NK-92 (cell line): ENCODE results near the gene QRICH1.

Experiments used
- DNase-seq: peaks from one replicate; lab custom pipeline; 2025; ENCODE audit not compliant: unreplicated experiment; lab: John Stamatoyannopoulos, UW

The QRICH1 gene

DNA sequence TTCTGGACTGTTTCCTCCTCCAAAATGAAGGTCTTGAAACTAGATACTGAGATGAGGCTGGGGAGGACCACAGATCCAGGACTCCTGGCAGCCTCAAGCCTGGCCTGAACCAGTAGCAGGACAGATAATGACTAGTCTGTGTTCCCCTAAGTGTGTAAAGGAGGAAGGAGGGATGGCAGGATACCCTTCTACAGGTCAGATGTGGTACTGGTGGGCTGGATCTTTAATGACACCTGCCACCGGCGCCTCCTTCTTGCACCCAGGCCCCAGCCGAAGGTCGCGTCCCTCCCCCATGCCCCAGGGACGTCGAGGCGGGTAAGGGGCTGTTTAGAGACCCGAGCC is 26.2 kb upstream of the QRICH1 start:
- DNase-seq, result no peak

DNA sequence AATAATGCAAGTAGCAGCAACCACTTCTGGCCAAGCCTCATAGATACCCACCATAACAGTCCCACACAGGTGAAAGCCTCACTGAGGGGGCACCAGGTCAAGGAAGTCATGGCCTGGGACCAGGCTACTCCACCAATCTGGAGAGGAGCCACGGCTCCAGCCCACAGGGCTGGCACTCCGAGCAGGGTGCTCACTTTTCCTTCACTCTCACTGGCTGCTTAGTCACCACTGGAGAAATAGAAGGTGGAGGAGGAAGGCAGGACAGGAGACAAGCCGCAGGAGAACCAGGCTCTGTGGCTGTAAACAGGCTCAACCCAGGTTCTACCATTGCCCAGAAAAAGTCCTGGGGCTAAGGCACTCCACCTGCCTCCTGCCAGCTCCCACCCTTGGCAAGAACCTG is 25.6 kb upstream of the QRICH1 start:
- no peak for DNase-seq

DNA sequence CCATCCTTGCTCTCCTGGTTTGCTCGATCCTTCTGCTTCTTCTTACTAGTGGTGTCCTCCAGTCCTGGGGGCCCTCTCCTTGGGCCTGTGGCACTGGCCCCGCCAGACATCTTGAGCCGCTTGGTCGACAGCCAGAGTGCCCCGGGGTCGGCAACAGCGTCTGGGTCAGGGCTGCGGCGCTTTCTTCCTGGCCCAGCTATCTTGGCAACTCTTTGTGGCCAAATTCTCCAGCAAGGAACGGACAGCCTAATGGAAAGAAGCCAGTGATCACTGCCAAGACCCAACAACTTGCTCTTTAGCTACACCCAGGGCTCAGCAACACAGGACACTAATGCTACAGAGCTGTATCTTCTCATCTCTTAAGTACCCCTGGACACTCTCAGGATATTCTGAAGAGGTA is 25.2 kb upstream of the QRICH1 start:
- DNase-seq, result no peak

GRCh38 chr3:49112262-49112661 is 18.4 kb upstream of the QRICH1 start:
- no peak for DNase-seq

DNA sequence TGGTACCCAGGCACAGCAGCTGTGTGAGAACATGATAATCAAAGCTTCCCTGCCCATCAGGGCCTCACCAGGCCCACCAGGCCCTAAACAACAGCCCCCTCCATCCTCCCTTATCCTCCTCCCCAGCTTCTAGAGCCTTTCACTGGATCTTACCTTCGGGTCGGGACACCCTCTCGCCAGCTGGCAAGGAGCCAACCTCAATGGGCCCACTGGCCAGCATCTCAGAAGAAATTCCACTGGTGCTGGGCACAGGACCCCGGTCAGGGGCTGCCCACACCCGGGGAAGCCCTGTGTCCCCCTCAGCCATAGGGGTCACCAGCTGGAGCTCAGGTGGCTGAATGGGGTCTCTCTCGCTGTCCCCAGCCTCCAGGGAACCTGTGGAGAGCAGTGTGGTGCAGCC is 17.5 kb upstream of the QRICH1 start:
- no peak for DNase-seq

DNA sequence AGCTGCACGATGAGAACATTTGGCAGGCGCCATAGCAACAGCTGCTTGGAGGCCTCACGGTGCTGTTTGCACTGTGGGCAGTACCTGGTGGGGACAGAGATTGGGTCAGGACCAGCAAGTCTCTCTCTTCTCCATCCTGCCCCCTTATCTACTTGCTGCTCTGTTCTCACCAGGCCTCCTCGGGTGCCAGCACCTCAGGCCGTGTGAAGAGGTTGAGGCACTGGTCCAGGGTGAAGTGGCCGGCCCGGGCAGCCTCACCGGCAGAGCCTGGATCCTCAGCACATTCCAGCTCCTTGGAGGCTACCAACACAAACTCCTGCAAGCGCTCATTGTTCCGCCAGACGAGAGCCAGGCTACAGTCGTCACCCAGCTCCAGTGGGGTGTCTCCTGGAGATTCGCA is 16.9 kb upstream of the QRICH1 start:
- DNase-seq, result no peak

DNA sequence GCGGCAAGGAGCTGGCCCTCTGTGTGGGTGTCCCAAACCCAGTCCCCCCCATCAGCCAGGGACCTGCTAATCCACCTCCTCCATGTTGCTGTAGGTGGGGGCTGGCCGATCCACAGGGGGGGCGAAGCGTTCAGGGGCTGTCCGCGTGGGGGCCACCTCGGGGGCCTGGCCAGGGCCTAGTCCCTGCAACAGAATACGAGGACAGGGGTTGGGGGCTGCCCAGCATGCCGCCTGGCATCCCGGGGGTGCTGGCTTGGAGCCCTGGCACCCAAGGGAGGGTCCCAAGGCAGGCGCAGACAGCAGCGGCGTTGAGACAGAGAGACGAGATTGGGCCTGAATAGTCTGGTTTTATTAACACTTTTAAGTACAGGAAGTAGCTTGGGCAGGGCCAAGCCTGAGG is 14.5 kb upstream of the QRICH1 start:
- DNase-seq, result no peak

DNA sequence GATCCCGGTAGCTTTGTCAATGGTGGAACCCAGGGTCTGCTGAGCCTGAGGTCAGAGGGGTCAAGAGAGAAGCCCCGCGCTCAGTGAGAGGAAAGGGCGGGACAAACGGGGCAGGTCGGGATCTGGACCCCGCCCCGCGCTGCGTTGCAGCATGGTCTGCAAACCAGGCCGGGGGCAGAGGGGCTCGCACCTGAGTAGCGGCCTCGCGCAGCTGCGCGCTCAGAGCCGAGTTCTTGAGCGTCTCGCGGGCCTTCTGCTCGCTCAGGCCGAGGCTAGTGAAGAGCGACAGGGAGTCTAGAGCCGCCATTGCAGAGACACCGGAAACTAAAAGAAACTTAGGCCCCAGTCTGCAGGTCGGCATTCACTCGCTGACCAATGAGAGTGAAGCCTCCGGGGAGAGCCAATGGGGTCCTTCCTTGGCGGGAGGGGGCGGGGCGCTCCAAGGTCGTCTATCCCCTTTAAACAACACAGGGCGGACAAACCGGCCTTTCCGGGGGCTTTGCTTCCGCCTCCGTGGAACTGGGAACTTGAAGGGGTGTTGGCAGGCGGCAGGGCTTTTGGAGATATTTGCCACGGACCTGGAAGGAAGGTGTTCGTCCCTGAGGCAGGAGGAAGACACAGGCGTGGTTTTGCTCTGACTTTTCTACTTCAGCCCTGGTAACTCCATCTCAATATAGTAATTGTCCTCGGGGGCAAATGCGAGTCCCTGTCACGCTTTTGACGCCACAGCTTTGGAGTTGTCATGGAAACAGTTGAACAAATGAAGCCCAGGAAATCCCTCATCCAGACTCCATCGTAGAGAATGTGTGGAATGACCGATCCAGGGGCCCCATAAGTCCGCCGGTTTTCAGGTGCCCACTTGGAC is 10.8 kb upstream of the QRICH1 start, which contains the start of gene QARS1:
Gene QARS1, minus strand, starts transcription at position 331 of the 865 bp plus-strand sequence. Its CDS starts 24 bp downstream, at position 307.
- peak; percentile 44 for DNase-seq

DNA sequence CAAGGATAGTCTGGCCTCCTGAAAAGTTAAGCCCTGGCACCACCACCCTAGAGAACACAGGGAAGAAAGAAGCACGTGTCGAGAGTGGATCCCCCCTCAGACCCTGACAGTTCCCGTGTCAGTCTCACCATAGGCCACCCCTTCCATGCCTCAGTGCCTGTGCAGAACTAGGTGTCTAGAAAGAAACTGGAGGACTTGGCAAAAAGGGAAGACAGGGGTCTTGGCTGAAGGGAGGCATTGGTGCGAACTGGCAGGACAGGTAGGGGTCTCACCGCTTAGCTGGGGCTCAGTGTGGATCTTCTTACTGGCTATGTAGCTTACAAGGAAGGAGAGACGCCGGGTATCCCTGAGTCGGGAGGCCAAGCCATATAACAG is 10.2 kb upstream of the QRICH1 start:
- DNase-seq, result no peak

GRCh38 chr3:49100046-49100615 is 6.3 kb upstream of the QRICH1 start:
- no peak for DNase-seq

DNA sequence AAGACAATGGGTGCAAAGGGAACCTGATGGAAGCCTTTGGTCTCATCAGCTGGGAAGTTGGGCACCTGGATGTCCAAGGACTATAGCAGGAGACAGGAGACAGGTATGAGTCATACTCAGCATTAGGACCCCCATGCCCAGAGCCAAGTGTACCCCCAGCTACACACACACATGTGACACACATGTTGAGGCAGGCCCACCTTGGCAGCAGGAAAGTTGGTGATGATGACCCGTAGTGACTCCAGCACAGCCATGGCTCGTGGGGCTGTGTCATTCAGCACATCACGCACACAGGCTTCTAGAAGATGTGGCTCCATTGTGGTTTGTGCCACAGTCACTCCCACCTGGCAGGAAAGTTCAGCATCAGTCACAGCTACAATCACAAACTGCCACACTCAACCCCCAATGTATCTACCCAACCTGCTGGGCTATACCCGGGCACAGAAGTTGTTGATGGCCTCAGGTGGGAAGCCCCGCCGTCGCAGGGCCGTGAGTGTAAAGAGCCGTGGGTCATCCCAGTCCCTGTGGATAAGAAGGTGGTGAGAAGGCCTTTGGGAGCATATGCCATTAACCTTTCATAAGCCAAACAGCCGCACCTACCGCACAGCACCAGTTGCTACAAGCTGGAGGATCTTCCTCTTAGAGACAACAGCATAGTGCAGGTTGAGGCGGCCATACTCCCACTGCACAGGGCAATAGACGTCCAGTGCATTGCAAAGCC is 5.2 kb upstream of the QRICH1 start:
- DNase-seq, result no peak

DNA sequence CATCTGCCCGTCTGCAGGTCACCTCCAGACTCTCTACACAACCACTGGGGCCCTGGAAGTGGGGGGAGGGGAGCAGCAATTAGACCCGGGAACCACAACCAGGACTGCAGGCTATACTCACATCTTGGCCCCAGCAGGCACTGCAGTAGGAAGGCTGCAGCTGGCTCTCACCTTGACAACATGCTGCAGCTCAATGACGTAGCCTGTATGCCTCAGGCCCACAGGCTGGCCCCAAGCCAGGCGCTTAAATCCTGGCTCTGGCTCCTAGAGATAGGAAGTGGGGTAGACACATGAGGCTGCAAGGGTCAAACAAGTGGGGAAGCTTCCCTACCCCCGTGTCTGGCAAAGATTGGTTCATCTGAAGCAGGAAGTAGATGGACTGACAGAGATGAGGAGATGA is 4.6 kb upstream of the QRICH1 start:
- DNase-seq, result no peak

GRCh38 chr3:49092938-49093852 is 676 bp downstream of the QRICH1 start:
- DNase-seq, result no peak

- no peak for DNase-seq
Measured at GRCh38 chr3:49081429-49081828, 12.4 kb downstream of the QRICH1 start.

- DNase-seq, result no peak
Measured at GRCh38 chr3:49079270-49079669, 14.6 kb downstream of the QRICH1 start.

DNA sequence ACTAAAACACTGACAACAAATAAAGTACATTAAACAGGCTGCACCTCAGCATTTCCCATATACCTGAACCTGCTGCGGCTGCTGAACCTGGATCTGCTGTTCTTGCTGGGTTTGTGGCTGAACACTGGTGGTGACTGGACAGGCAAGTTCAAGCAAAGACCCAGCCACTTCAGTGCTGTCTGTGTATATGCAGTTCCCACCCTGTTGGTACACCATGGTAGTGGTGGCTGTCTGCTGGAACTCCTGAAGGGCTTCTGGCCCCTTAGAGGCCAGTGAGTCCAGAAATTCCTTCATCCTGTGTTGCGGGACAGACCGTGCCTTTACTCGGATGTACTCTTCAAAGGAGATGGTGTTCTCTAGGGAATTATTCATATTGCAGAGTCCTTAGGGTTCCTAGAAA is 17.2 kb downstream of the QRICH1 start:
- no peak for DNase-seq

GRCh38 chr3:49076116-49076515 is 17.8 kb downstream of the QRICH1 start:
- no peak for DNase-seq

DNA sequence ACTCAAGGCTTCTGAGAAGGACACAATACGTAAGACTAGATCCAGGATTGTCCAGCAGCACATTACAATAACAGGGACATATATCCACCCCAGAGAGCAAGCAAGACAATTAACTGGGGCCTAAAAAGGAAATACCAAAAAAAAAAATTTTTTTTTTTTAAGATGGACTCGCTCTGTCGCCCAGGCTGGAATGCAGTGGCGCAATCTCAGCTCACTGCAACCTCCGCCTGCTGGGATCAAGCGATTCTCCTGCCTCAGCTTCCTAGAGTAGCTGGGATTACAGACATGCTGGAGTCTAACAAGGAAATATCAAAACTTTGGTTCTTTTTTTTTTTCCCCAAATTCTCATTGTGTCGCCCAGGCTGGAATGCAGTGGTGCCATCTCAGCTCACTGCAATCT is 35.9 kb downstream of the QRICH1 start:
- no peak for DNase-seq

DNA sequence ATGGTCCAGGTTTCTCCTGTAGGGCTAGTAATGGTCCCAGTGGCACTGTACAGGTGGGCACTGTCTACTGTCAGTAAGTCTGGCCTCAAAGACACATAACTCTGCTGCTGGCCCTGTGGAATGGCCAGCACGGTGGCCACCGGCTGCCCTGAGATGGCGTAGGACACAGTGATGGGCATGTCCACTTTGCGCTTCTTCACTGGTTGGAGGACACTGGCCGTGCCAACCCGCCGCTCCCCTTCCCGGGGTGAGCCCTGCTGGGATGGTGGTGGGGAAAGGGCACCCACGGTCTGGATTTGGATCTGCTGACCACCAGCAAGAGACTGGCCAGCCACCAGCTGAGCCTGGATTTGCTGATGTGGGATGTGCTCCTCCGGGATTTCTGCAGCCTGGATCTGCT is 36.6 kb downstream of the QRICH1 start:
- DNase-seq, result no peak

DNA sequence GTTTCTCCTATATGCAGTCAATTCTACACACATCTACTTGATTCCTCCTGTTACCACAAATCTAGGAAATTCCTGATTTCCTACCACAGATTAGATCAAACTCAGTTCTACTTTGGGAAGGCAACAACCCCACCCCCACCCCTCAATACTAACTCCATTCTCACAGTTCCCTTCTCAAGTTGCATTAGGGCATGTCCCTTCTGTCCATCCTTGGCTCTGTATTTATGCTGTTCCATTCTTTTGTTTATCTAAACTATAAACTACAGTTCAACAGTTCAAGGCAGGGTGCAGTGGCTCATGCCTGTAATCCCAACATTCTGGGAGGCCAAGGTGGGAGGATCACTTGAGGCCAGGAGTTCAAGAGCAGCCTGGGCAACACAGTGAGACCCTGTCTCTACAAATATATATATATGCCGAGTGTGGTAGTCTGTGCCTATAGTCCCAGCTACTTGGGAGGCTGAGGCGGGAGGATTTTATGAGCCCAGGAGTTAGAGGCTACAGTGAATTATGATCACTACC is 39.5 kb downstream of the QRICH1 start:
- DNase-seq, result no peak

- DNase-seq, result no peak
Measured at GRCh38 chr3:49053543-49053942, 40.3 kb downstream of the QRICH1 start.
